CD4-positive, alpha-beta T cell (primary cell): ENCODE results near the gene MAST2. TPM values are rescaled to one million over a fixed set of nuclear protein-coding genes. Genes with fewer than 3 reads are reported as not detected.
A peak's percentile ranks its signal among the peaks of the same experiment; 100 is the strongest.

ENCODE experiments used
- ATAC-seq: fragments of 200-7000 bp; cut with Tn5 transposase; one replicate; pipeline ENCODE4 v1.10.0; 2022; ENCODE audit warnings: mild to moderate bottlenecking; ENCODE audit not compliant: poor library complexity
- CTCF ChIA-PET: fragments of 350-600 bp; sonication (Branson Sonifier 250); formaldehyde crosslinking; loops from one replicate; lab custom pipeline; 2021; ENCODE audit warnings: antibody characterized with exemption, inconsistent platforms; lab: Charles Lee
- POLR2A ChIA-PET: fragments of 350-600 bp; sonication (Branson Sonifier 250); formaldehyde crosslinking; loops from one replicate; lab custom pipeline; 2021; ENCODE audit warnings: antibody characterized with exemption, inconsistent platforms; lab: Charles Lee
- DNase-seq, 14 experiments: peaks; one replicate each; pipeline ENCODE4 v3.0.0-alpha.2; 2013 to 2020; ENCODE audit warnings: mixed read lengths in 2 of 14
- H3K27ac ChIP-seq, 2 donors: one replicate each; pipeline versions ENCODE4 v1.5.1 to v1.7.0; 2013; ENCODE audit warnings: low read length in 2 of 2, low read depth in 1 of 2, mild to moderate bottlenecking in 1 of 2
- H3K27me3 ChIP-seq, 2 experiments: 1 replicate in 1 of 2; 2 replicates in 1 of 2; pipeline versions ENCODE4 v1.6.1 to v1.7.0; 2013; ENCODE audit warnings: low read length in 2 of 2, control low read depth in 1 of 2, mild to moderate bottlenecking in 1 of 2, moderate library complexity in 1 of 2; ENCODE audit not compliant: insufficient read depth in 2 of 2, control insufficient read depth in 1 of 2
- H3K36me3 ChIP-seq: one replicate; pipeline ENCODE4 v1.6.1; 2013; ENCODE audit warnings: low read length, control low read depth; ENCODE audit not compliant: insufficient read depth
- H3K4me1 ChIP-seq: one replicate; pipeline ENCODE4 v1.6.1; 2013; ENCODE audit warnings: low read length, control low read depth; ENCODE audit not compliant: insufficient read depth
- H3K4me3 ChIP-seq: one replicate; pipeline ENCODE4 v1.5.1; 2013; ENCODE audit warnings: mild to moderate bottlenecking, low read length, moderate library complexity
- H3K9me3 ChIP-seq, 2 experiments: 1 replicate in 1 of 2; 2 replicates in 1 of 2; pipeline versions ENCODE4 v1.6.1 to v1.7.0; 2013; ENCODE audit warnings: low read length in 2 of 2, mild to moderate bottlenecking in 2 of 2, control low read depth in 1 of 2, moderate library complexity in 1 of 2; ENCODE audit not compliant: control insufficient read depth in 1 of 2, insufficient read depth in 1 of 2
- H3K27ac Mint-ChIP-seq: one replicate; pipeline ENCODE4 v1.8.0; 2020; ENCODE audit warnings: mixed read lengths
- H3K27me3 Mint-ChIP-seq: one replicate; pipeline ENCODE4 v1.8.0; 2021; ENCODE audit warnings: mixed read lengths
- H3K36me3 Mint-ChIP-seq: one replicate; pipeline ENCODE4 v1.8.0; 2021; ENCODE audit warnings: low read depth, mixed read lengths
- H3K4me1 Mint-ChIP-seq: one replicate; pipeline ENCODE4 v1.8.0; 2021; ENCODE audit warnings: low read depth, mixed read lengths
- H3K4me3 Mint-ChIP-seq: one replicate; pipeline ENCODE4 v1.8.0; 2020; ENCODE audit warnings: mild to moderate bottlenecking, mixed read lengths
- H3K9me3 Mint-ChIP-seq: one replicate; pipeline ENCODE4 v1.8.0; 2020; ENCODE audit warnings: mixed read lengths
- CTCF ChIP-seq: fragments of 200-600 bp; IDR thresholded peaks from one replicate; pipeline ENCODE4 v1.8.0; 2022; ENCODE audit warnings: antibody characterized with exemption, mild to moderate bottlenecking
- intact Hi-C, 2 experiments: fragments of 100-400 bp; cut with DNase I in 1 of 2; cut with micrococcal nuclease in 1 of 2; formaldehyde crosslinking; loops; one replicate each; pipeline versions ENCODE4 v1.15.1 to v1.9.0; 2023 to 2025; cut with DNase I, micrococcal nuclease
- polyA plus RNA-seq, 2 donors: library from polyadenylated mRNA; unstranded; fragments of 120-200 nt; gene quantifications; one replicate each; pipeline ENCODE4 v1.2.1, GENCODE V29; 2013
- total RNA-seq, 174 experiments: library from RNA in 2 of 174; stranded (reverse) in 2 of 174; gene quantifications; one replicate each; pipeline ENCODE4 v1.2.3 and lab custom pipeline; 2021 to 2026

Gene MAST2
- total RNA-seq (1 to 10 TPM; 5.7 to 6.5 TPM), total RNA-seq (lab: John Stamatoyannopoulos, UW) (4.5 to 66.2 (median 12.9) reads per million in 172 experiments)
- 4.8 TPM for polyA plus RNA-seq (2013, experiment 1 of 2)
- 6.9 TPM for polyA plus RNA-seq (2013, experiment 2 of 2)

- peak within 1 kb of the TSS; percentile 95 for H3K4me3 Mint-ChIP-seq
- CTCF ChIA-PET, result interaction anchor here (0.8 kb wide), 1 partner anchor 10 kb away, joined by 3 read pairs; no protein-coding TSS in a partner anchor
- peaks cover 14% of the 10 kb centered on the region for H3K4me1 ChIP-seq
- H3K4me3 ChIP-seq, result peak within 1 kb of the TSS; percentile 49
- H3K36me3 Mint-ChIP-seq, result peaks cover 4% of the 10 kb centered on the region
- no peak for TF ChIP-seq CTCF
- no peaks in the 10 kb centered on the region for H3K9me3 Mint-ChIP-seq
- no peaks in the 10 kb centered on the region for H3K36me3 ChIP-seq
- intact Hi-C loops, result loop anchor here in 1 of 2 experiments (5.0 to 10.0 kb wide), 2 partner anchors 116 to 599 kb away; partner anchors contain the start of genes GPBP1L1, TMEM69 and ZSWIM5
- POLR2A ChIA-PET, result interaction anchor here (1.2 kb wide), 1 partner anchor 464 kb away, joined by 3 read pairs; the partner anchor contains the start of genes MUTYH and TOE1
- ATAC-seq (peak; percentile 94), DNase-seq (peak; percentile 49 to 92 (median 80))
- no peaks in the 10 kb centered on the region for H3K27me3 Mint-ChIP-seq
- peaks cover 25% of the 10 kb centered on the region for H3K4me1 Mint-ChIP-seq
- H3K9me3 ChIP-seq, result no peaks in the 10 kb centered on the region
- H3K27me3 ChIP-seq, result no peaks in the 10 kb centered on the region
- H3K27ac ChIP-seq, result no peak within 1 kb of the TSS
- peak within 1 kb of the TSS; percentile 57 for H3K27ac Mint-ChIP-seq
These were observed at the start of gene MAST2 for GRCh38 chr1:45803299-45803780. MAST2 (plus strand) TSS chr1:45803612; CDS start chr1:45803896, 284 bp downstream.

- Histone ChIP-seq H3K4me1 (peaks cover 17% of the 10 kb centered on the region), H3K9me3 (no peaks in the 10 kb centered on the region), H3K36me3 (no peaks in the 10 kb centered on the region), H3K4me3 (no peak overlapping the region), H3K27me3 (no peaks in the 10 kb centered on the region), H3K27ac (no peak overlapping the region)
- Mint-ChIP-seq H3K9me3 (no peaks in the 10 kb centered on the region), H3K36me3 (peaks cover 2% of the 10 kb centered on the region), H3K27me3 (no peaks in the 10 kb centered on the region), H3K27ac (no peak overlapping the region), H3K4me3 (no peak overlapping the region), H3K4me1 (peaks cover 10% of the 10 kb centered on the region)
- ATAC-seq (no peak), DNase-seq (no peak)
- TF ChIP-seq CTCF, result no peak
- POLR2A ChIA-PET, result no interaction called here
- CTCF ChIA-PET, result no interaction called here
- intact Hi-C loops, result no loop called here
These were observed 47.7 kb upstream of the MAST2 start for GRCh38 chr1:45755697-45756096.

DNA sequence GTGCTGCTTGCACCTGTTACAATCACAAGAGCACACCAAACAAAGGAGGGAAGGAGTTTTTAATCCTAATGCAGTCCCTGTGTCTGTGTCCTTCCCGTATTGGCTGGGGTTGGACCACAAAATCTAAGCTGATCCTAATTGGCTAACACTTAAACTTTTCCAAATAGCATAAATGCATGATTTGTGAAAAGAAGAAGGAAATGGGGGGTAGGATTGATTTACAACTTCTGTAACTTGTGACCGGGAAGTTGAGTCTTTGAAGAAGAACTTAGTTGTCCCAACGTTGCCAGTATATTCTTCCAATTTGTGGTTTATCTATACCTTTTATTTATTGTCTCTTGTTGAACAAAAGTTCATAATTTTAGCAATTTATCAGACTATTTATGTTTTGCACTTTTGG, 41.1 kb upstream of the MAST2 start:
- CTCF ChIA-PET, result no interaction called here
- Histone ChIP-seq H3K9me3 (no peaks in the 10 kb centered on the region), H3K4me1 (no peaks in the 10 kb centered on the region), H3K36me3 (no peaks in the 10 kb centered on the region), H3K27me3 (no peaks in the 10 kb centered on the region), H3K27ac (no peak overlapping the region), H3K4me3 (no peak overlapping the region)
- POLR2A ChIA-PET, result no interaction called here
- Mint-ChIP-seq H3K4me3 (no peak overlapping the region), H3K9me3 (no peaks in the 10 kb centered on the region), H3K27ac (no peak overlapping the region), H3K4me1 (no peaks in the 10 kb centered on the region), H3K36me3 (no peaks in the 10 kb centered on the region), H3K27me3 (peaks cover 6% of the 10 kb centered on the region)
- intact Hi-C loops, result no loop called here
- no peak for DNase-seq
- no peak for ATAC-seq
- TF ChIP-seq CTCF, result no peak
